Stimulated activated CD4-positive, alpha-beta T cell treated with anti-CD3 and anti-CD28 coated beads, Interleukin-15, amount 100 ng/mL, for 24 hours (primary cell): ENCODE measurements around the gene PRKAG2.
"Not testable (repeated sequence)": the region's sequence is repeated elsewhere in the genome, so short reads cannot be mapped to it uniquely, and the experiment has no call there.

Experiments used
- DNase-seq: peaks from one replicate; pipeline ENCODE4 v3.0.0-alpha.2; 2020

Gene PRKAG2

DNA sequence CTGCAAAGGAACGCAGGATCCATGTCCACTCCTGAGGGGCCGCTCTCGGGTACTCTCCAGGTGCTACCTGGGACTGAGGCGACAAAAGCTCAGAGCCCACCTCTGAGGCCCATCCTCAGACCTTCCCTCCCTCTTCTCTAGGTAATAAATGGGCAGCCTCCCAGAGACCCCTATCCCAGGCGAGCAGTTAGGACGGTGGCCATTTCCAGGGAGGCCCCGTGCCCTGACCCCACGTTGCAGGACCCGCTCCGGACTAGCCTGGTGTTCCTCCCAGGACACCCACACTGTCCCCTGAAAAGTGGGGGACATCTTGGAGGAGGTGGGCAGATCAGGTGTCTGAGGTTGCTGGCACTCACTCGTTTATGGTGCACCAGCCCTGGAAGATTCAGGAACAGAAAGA lies 44.3 kb downstream of the PRKAG2 start:
- DNase-seq = no peak

DNA sequence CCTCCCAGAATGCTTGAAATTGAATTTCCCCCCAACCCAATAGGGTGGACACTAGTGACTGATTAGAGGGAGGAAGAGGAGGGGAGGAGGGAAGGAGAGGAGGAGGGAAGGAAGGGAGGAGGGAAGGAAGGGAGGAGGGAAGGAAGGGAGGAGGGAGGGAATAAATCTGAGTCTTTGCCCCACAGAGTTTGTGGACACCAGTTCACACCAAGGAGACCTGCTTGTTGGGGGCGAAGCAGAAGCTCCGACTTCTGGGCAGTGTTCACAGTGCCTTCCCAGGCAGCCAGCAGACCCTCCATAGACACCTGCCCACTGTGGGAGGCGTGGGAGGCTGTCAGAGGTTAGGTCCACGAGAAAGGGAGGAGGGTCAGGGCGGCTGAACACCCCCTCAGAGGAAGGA lies 44.8 kb downstream of the PRKAG2 start:
- no peak for DNase-seq

DNA sequence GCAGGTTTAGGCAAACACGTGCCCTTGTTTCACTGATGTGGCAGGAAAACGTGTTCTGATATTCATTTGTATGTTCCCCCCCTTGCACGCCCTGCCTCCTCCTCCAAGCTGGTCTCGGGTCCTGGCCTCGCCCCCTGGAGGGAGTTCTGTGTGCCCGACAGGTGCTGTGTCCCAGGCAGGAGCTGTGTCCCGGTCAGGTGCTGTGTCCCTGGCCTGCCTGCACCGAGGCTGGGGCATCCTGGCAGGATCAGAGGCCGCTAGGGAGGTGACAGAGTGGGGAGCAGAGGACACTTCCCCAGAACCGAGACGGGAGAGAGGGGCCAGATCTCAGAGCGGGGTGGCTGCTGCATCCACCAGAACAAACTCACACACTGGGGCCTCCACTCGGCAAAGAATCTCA lies 45.3 kb downstream of the PRKAG2 start:
- DNase-seq = no peak

DNA sequence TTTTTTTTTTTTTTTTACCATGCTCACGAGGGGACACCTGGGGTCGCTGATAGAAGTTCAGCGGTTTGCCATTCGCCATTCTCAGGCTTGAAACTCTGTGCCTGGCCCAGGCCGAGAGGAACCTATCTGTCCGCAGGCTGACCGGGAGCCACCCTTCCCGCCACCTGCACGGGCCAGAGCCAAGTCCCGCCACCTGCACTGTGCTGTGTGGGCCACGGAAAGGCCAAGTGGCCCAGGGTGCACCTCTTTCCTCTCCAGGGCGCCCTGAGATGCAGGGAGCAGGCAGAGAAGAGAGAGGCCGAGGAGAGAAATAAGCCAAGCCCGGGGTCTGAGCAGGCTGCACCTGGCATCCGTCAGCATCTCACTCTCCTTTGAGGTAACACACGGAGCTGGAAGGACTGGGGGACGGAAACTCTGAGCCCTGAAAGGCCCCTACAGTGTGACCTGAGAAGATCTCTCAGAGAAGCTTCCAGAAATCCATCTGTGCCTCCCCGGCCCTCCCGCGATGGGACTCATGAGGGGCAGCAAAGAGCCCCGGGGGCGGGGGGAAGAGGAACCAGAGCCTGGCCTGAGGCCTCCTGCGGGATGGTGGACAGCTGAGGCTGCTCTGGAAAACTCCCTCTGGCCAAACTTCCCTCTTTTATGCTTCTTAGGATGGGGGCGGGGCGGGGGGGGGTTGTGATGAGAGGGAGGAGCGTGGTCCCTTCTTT lies 46.6 kb downstream of the PRKAG2 start:
- no peak for DNase-seq

DNA sequence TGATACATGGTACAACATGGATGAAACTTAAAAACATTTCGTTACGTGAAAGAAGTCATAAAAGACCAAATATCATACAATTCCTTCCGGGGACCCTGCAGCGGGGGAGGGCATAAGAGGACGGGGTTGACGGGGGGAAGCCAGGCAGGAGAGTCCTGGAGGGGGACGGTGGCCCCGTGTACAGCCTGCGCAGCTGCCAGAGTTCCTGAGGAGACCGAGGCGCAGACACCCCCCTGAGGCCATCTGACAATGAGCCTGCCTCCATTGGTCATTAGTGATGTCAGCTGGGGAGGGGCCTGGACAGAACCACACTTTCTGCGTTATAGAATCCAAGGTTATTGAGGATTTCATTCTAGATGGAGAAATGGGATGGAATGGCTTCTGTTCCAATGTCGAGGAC lies 47.2 kb downstream of the PRKAG2 start:
- no peak for DNase-seq

DNA sequence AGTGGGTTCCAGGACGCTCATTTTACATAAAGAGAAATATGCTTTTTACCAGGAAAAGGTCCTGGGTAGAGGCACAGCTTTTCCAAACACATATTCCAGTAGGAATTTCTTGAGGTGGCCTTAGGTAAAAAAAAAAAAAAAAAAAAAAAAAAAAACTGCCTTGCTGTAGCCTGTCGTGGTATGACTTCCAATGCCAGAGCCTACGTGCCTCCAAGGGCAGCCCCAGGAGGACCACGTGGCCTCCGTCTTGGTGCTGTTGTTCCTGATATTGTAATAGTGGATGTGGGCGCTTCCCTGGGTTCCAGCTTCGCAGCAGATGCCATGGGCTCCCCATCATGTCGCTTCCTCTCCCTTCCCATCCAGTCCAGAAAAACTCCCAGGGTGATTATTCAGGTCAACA lies 49.3 kb downstream of the PRKAG2 start:
- no peak for DNase-seq

DNA sequence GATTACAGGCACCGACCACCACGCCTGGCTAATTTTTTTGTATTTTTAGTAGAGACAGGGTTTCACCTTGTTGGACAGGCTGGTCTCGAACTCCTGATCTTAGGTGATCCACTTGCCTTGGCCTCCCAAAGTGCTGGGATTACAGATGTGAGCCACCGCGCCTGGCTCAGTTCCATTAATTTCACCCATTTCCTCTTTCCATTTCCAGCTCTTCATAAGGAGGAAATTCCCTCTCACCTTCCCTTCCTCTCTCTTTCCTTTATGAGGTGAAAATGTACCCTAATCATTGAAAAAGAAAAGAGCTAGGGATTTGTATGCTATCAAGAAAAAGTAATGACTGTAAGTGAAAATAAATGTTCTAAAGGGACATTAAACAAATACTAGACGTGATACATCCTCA lies 50.6 kb downstream of the PRKAG2 start:
- DNase-seq = not testable (repeated sequence)

DNA sequence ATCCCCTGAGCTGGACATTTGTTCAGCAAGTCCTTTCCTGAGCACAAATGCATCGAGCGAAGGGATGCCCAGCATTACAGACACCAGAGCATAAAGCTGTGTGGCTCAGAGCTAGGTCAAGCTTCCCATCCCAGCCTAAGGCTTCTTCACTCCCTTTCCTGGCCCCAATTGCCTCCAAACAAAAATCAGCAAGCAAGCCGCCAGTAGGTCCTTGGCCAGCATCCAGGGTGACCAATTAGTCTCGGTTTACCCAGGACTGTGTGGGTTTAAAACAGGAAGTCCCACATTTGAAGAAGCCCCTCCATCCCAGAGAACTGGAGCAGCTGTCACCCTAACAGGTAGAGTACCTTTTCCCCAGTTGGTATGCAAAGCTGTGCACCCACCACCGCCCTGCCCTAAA lies 51.2 kb downstream of the PRKAG2 start:
- DNase-seq = no peak

DNA sequence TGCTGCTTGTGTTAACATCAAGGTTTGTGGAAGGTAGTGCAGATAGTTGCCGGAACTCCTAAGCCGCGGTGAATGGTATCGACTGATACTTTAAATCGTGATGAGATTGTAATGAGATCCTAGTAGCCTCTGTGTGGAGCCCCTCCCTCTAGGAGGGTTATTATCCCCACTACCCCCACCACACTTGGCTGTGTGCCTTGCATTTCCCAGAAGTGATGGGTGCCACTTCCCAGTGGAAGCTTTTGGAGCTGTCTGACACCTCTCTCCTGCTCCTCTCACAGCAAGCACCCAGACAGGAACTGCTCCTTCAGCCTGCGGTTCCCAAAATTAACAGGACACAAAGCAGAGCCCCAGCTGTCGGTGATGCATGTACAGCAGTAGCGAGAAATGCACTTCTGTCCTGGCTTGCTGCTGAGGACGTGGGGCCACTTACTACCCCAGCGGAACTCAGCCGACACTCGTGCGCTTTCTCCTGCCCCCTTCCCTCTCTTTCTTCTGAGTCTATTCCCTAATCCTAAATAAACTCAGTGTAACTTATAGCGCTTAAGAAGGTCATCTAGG lies 52.5 kb downstream of the PRKAG2 start:
- no peak for DNase-seq

DNA sequence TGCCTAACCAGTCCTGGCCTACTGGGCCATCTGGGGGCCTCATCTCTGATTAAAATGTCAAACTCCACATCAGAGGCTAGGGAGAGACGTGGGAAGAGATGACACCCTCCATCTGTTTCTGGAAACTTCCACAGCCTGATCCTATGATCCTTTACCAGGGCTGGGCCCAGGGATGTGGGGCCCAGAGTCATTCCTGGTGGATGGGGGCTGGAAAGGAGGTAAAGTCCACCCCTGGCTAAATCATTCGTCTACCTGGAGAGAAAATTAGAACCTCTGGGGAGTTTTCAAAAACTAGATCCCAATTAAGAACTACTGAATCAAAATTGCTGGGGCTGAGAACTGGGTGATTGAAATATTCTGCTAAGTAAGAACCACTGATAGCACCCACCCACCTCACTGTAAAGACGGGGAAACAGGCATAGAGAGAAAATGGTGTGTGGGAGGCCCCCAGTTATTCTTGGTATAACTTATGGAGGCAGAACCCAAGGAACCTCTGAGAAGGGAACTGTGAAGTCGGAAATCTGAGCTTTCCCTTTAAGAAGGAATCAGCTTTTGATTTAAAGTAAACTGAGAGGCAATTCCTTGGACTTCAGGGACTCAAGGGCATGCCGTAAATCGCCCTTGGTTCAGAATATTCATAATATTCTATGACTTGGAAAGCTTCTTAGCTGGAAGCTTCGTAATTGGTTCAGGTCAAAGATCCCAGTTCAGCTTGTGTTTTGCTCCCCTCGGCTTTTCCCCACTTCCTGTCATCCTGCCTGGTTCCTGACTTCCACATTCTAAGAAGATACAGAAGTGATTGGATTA lies 53.1 kb downstream of the PRKAG2 start:
- no peak for DNase-seq

DNA sequence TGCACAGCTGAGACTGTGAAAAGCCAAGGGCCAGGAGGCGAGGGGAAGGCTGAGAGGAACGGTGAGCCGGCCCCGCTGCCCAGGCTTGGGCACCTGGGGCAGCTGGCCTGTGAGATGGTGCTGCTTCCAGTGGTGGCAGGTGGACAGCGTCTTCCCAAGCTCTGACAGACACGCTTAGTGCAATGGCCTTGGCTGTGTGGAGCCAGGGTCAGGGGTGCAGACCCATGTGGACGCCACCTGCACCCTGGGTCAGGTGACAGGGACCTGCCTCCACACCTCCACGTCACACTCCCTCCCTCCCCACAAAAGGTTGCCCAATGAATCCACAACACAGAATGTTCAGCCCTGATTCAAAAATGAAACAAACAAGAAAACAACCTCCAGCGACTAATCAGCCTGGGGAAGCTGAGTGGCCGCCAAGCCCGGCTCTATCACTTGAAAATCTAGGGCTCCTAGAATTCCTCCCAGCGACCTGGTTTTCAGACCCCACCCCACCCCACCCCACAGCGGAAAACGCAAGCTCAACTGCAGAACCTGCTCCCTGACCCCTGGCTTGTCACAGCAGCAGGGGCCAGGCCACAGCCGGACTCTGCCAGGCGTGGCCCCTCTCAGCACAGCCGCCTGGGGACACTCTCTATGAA lies 54.3 kb downstream of the PRKAG2 start:
- DNase-seq = no peak

DNA sequence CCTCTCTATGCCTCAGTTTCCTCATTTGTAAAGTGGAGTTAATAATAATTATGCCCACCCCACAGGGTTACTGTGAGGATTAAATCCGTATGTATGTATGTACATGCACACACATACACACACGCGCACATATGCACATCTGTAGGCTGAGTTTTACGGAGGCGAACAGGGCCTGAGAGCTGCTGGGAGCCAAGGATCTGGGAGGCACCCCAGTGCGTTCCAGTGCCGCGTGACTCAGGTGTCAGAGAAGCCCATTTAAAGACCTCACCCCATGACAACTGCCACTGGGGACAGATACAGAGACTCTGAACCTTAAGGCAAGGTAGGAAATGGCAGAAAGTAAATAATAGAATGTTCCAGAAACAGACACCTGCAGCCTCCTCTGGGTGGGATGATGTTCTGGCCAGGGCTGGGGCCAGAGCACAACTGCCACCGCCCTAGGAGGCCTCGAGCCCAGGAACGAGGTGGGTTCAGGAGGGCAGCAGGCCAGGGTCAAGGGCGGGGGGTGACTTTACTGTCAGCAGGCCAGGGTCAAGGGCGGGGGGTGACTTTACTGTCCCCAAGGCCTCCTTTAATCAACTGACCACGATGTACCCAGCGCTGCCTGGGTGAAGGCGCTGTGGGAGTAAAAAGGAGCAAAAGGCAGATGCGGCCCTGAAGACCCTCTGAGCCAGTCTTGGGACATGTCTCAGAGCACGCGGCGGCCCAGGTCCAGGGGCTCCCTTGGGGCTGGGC lies 54.9 kb downstream of the PRKAG2 start:
- DNase-seq = no peak

DNA sequence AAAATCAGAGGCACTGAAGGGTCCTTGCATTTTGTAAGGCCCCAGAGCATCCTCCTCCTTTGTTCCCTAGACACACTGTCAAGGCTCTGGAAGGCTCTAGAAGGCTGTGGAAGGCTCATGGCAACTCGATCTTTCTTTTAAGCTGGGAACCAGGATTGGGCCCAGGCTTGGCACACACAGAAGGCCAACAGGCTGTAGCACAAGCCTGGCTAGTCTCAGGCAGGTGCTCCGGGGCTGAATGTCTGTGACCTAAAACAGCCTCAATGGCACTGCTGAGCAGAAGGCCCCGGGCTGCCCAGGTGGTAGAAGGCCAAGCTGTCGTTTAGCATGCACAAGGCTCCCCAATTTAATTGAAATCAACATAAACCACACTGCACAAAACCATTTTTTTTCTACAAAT lies 55.7 kb downstream of the PRKAG2 start:
- DNase-seq = no peak

DNA sequence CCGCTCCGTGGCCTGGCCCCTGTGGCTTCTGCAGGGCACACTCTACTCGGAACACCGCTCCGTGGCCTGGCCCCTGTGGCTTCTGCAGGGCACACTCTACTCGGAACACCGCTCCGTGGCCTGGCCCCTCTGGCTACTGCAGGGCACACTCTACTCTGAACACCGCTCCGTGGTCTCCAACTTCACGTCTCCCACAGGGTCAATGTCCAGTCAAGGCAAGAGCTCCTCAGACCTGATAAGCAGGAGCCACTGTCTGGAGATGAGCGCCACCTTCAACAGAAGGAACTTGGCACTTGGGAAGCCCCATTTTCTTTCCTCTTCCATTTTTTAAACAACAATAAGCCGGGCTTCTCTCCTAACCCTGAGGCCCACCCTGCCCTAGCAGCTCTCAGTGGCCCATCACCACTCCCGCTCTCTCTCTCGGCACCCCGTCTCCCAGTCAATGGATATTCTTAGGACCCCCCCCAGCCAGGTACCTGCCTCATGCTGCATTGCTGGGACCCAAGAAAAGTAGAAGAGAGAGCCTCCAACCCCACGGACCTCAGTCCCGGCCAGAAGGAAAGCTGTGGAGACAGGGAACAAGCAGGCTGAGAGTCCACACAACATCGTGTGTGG lies 56.3 kb downstream of the PRKAG2 start:
- no peak for DNase-seq

DNA sequence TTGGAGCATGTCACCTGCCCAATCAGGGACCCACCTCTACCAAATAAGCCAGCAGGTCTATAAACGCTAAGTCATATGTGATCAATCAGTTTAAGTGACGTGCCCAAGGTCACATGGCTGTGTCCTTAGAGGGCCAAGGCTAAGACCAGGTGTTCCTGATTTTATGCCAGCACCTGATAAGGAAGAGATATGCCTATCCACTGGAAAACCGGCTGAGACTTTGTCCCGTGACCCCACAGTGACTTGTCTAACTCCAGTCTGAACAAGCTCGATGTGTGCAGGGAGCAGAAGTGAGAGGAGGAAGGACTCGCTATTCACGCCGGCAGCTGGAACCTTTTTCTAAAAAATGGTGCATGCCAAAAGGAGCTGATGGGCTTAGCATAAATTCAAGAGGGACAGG lies 57.0 kb downstream of the PRKAG2 start:
- no peak for DNase-seq

DNA sequence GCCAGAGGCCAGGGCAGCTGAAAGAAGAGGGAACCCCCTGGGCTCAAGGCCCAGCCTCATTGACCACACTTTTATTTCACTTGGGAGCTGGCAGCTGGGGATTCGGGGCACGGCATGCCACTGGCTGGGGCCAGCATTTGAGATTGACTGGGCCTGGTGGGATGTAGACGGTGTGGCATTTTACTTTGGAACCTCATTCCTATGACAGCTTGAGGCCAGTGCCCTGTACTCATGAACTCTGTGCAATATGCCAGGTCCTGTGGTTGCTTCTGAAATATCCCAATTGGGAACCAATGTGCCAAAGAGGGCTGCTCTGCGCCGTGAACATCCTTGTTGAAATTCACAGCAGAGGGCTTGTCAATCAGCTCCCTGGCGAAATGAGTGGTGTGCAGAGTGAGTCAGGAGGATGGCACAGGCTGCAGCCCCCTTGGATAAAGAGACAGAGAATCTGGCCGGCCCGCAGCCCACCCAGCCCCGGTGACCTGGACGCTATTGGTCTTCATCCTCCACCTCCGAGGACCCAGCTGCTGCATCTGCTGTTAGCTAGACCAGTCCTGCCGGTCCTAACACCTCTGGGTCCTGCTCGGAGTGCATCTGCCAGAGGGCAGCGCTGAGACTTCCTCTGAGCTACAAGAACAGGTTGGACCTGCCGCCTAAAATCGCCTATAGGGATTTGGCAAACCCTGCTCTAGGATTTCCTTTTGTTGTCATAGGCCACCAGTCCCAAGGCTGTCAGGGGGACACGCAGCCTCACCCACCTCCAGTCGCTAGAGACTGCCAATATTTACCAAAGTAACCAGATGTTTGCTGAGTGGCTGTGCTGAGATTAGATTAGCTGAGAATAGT lies 58.0 kb downstream of the PRKAG2 start:
- no peak for DNase-seq

DNA sequence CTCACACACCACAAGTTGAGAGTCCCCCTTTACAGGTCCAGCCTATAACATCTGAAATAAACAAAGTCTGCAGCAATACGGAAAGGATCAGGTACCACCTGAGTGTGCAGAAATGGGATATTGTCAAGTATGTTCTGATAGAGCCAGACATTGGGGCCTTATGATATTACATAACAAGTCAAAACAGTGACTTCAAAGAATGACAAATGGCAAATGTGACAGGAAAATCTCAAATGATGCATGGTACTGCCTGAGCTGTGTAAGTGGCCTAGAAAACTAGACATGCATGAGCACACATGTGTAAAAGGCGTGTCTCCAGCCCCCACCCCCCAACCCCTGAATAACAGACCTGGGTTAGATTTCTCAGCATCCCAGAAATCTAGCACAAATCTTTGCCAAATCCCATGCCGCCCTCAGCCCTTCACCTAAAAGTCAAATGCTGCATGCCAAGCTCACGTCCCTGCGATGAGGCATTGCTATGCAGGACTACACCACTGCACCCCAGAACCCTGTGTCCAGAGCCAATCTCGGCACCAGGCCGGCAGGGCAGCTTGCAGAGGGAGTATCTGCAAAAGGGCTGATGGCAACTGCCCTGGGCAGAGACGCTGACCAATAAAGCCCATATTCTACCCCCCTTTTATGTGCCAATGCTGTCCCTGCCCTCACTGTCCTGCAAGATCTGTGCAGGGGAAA lies 58.8 kb downstream of the PRKAG2 start:
- DNase-seq = no peak

DNA sequence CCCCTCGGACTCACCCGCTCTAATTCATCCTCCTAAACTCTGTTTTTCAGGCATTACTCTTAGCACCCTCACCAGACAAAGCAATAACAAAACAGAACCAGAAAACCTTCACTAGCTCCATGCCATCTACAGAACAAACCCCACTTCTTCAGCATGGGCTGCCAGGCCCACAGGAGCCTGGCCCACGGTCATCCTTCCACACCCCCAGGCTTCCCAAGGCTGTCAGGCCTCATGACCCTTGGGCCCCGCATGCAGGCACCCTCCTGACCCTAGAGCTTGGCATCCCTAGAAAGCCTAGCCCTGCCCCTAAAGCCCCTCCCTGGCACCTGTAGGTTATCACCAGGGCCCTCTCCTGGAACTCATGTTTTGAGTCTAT lies 59.6 kb downstream of the PRKAG2 start:
- no peak for DNase-seq

DNA sequence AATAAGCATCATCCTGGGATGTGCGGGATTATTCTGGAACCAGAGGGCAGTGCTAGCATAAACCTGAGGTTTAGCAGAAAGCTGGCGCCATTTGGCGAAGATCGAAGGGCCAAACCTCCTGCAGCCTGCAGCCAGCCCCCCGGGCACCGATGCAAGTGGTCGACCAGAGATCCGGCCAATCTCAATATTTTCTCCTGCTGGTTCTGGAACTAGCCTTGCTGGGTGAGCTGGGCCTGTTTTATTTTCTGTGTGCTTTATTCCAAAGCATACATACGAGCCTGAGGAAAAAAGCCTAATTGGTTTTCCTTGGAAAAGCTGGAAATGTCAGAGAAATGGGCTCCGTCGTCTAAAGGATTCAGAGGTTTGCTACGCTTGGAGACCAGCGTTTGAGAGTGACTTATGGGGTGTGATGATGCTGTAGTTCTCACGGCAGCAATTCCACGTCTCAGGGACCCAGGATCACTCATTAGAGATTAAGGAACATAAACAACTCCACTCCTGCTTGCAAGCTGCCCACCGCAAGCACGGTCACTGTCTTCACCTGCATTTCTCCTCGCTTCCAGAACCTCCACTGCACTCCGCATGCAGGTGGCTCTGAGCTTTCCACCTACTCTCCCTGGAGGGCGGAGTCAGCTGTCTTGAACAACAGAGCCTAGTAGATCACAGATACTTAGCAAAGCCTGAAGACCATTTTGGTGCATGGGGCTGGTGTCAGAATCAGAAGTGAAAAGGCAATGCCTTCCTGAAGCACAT lies 60.2 kb downstream of the PRKAG2 start:
- no peak for DNase-seq

DNA sequence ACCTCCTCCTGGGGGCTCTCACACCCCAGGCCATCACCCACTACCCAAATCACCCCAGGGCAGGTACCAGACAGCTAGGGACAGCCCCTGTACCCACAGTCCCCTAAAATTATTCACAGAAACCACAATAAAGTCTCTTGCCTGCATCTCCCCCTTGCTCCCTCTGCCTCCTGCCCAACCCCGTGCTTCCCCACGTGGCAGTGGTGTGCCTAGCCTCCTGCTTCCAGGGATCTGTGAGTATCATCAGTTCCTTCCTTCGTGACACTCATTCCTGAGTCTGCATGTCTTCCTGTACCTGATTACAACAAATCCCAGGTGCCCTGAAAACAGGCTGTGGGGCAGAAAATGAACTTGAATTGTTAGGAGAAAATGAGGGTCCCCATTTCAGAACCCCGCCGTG lies 61.5 kb downstream of the PRKAG2 start:
- no peak for DNase-seq
